Panc1 (cell line): Measurements from ENCODE around the gene GALNT14. TPM values are rescaled to one million over a fixed set of nuclear protein-coding genes. Genes with fewer than 3 reads are reported as not detected.
"Not testable (repeated sequence)": the region's sequence is repeated elsewhere in the genome, so short reads cannot be mapped to it uniquely, and the experiment has no call there.

Experiments used
- ATAC-seq: fragments of 200-7000 bp; cut with Tn5 transposase; 2 replicates; pipeline ENCODE4 v1.9.1; 2020; ENCODE audit warnings: mild to moderate bottlenecking, moderate library complexity
- BruUV-seq: library from RNA; stranded (reverse); fragments of 400-500 nt; replicated peaks from 2 replicates; lab custom pipeline; 2021; lab: Mats Ljungman, UMichigan
- CTCF ChIA-PET: fragments of 300-600 bp; sonication (Branson Sonifier 250); formaldehyde crosslinking; loops from one replicate; lab custom pipeline; 2022; ENCODE audit warnings: antibody characterized with exemption; lab: Charles Lee
- POLR2A ChIA-PET: fragments of 300-600 bp; sonication (Branson Sonifier 250); formaldehyde crosslinking; loops from one replicate; lab custom pipeline; 2022; ENCODE audit warnings: antibody characterized with exemption; lab: Charles Lee
- DNase-seq: peaks from one replicate; pipeline ENCODE4 v3.0.0-alpha.2; 2010; ENCODE audit warnings: low read depth, low spot score
- H3K27ac ChIP-seq: 2 replicates; pipeline ENCODE4 v1.5.1; 2011; ENCODE audit warnings: mild to moderate bottlenecking, low read length, inconsistent platforms
- H3K27me3 ChIP-seq: fragments of 200-500 bp; sonication (Bioruptor generic); 2 replicates; pipeline ENCODE4 v1.6.0; 2014; ENCODE audit warnings: low read length, inconsistent platforms; ENCODE audit not compliant: control insufficient read depth, insufficient read depth
- H3K36me3 ChIP-seq: fragments of 200-500 bp; sonication (Bioruptor generic); 2 replicates; pipeline ENCODE4 v1.5.1; 2014; ENCODE audit warnings: inconsistent platforms, mild to moderate bottlenecking, low read length, moderate library complexity; ENCODE audit not compliant: control insufficient read depth, insufficient read depth
- H3K4me1 ChIP-seq: 2 replicates; pipeline ENCODE4 v1.5.1; 2011; ENCODE audit warnings: inconsistent platforms, mild to moderate bottlenecking, low read length, moderate library complexity; ENCODE audit not compliant: control insufficient read depth, insufficient read depth
- H3K4me3 ChIP-seq, 2 experiments: 2 replicates each; pipeline ENCODE4 v1.5.1; 2011 to 2012; ENCODE audit warnings: low read depth in 2 of 2, low read length in 2 of 2, mild to moderate bottlenecking in 2 of 2, inconsistent platforms in 1 of 2, moderate library complexity in 1 of 2
- H3K9me3 ChIP-seq: fragments of 200-500 bp; sonication (Bioruptor generic); 2 replicates; pipeline ENCODE4 v1.5.1; 2014; ENCODE audit warnings: low read depth, mild to moderate bottlenecking, inconsistent platforms, low read length, moderate library complexity; ENCODE audit not compliant: control insufficient read depth, insufficient read depth
- POLR2AphosphoS5 ChIP-seq: IDR thresholded peaks from 2 replicates; pipeline ENCODE4 v1.6.1; 2012; ENCODE audit warnings: mild to moderate bottlenecking, low read depth, low read length, moderate library complexity
- SIN3A ChIP-seq: IDR thresholded peaks from 2 replicates; pipeline ENCODE4 v1.6.1; 2012; ENCODE audit warnings: low read depth, mild to moderate bottlenecking, low read length, moderate library complexity, borderline replicate concordance; ENCODE audit not compliant: insufficient read depth
- TCF7L2 ChIP-seq: IDR thresholded peaks from 2 replicates; pipeline ENCODE4 v1.6.1; 2011; ENCODE audit warnings: mild to moderate bottlenecking, low read depth, low read length, inconsistent platforms
- in situ Hi-C: cut with HindIII; loops from 2 replicates; pipeline ENCODE4 v1.10.0; 2016; ENCODE audit warnings: low sequenced_read_pairs, low pct_unique_long_range_greater_than_20kb
- intact Hi-C: fragments of 100-400 bp; cut with micrococcal nuclease; formaldehyde crosslinking; loops from one replicate; pipeline ENCODE4 v1.10.0; 2022; ENCODE audit not compliant: unreplicated experiment
- total RNA-seq: library from RNA; stranded (reverse); gene quantifications from one replicate; pipeline ENCODE4 v1.2.1, GENCODE V29; 2021; ENCODE audit not compliant: unreplicated experiment
- TF ChIP-seq, protein P1 (sequence below): fragments of 450-650 bp; IDR thresholded peaks from 2 replicates; pipeline ENCODE4 v1.5.1; 2017; ENCODE audit warnings: mild to moderate bottlenecking
- TF ChIP-seq, protein P2 (sequence below), 2 experiments: IDR thresholded peaks; 2 replicates each; pipeline ENCODE4 v1.6.1; 2011 to 2012; ENCODE audit warnings: low read depth in 2 of 2, control low read depth in 1 of 2, low read length in 1 of 2, mild to moderate bottlenecking in 1 of 2, moderate library complexity in 1 of 2; ENCODE audit not compliant: insufficient read depth in 1 of 2

Gene GALNT14
- total RNA-seq, 1 experiment from 2014 or later = 0.67 TPM

DNA sequence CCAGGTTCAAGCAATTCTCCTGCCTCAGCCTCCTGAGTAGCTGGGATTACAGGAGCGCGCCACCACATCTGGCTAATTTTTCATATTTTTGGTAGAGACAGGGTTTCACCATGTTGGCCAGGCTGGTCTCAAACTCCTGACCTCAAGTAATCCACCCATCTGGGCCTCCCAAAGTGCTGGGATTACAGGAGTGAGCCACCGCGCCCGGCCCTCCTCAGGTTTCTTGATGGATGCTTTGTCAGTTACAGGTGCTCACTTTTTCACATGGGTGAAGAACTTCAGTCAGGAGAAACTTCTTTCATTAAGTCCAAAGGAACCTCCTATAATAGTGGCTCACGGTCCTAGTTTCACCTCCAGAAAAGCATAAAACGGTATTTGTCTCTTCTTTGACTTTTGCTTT, 45.7 kb upstream of the GALNT14 start:
- ATAC-seq, H3K27ac ChIP-seq, H3K36me3 ChIP-seq, H3K27me3 ChIP-seq, H3K9me3 ChIP-seq, in situ Hi-C loops, H3K4me1 ChIP-seq, H3K4me3 ChIP-seq, intact Hi-C loops, CTCF ChIA-PET, DNase-seq, POLR2A ChIA-PET, BruUV-seq: not testable (repeated sequence)

DNA sequence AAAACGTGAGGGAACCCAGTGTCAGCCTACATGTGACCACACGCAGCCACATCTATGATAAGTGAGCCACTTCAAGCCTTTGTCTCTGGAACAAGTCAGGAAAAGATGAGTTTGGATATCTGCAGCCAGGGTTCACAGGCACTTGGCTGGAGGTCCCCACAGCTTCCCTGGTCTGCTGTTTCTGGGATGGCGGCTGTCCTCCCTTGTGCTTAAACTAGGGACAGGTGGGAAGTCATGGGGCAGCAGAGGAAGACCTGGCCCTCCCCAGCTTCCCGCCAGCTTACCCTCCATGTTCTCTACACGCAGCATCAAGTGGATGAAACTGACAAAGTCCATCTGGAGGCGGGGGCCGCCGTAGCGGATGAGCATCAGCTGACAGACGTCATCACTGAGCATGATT, 38.5 kb upstream of the GALNT14 start:
- H3K9me3 ChIP-seq = no peaks in the 10 kb centered on the region
- H3K4me3 ChIP-seq = no peak overlapping the region
- no peak for DNase-seq
- intact Hi-C loops (loop anchor here (10.0 kb wide), 1 partner anchor 312 kb away; no protein-coding TSS in a partner anchor), in situ Hi-C loops (no loop called here)
- H3K36me3 ChIP-seq = no peaks in the 10 kb centered on the region
- ATAC-seq = no peak
- no peak overlapping the region for H3K27ac ChIP-seq
- H3K4me1 ChIP-seq = no peaks in the 10 kb centered on the region
- H3K27me3 ChIP-seq = no peaks in the 10 kb centered on the region; the same call in 1 of the 2 replicates
- TF ChIP-seq SIN3A (no peak), TCF7L2 (no peak), POLR2AphosphoS5 (no peak)
- TF ChIP-seq, protein P1, sequence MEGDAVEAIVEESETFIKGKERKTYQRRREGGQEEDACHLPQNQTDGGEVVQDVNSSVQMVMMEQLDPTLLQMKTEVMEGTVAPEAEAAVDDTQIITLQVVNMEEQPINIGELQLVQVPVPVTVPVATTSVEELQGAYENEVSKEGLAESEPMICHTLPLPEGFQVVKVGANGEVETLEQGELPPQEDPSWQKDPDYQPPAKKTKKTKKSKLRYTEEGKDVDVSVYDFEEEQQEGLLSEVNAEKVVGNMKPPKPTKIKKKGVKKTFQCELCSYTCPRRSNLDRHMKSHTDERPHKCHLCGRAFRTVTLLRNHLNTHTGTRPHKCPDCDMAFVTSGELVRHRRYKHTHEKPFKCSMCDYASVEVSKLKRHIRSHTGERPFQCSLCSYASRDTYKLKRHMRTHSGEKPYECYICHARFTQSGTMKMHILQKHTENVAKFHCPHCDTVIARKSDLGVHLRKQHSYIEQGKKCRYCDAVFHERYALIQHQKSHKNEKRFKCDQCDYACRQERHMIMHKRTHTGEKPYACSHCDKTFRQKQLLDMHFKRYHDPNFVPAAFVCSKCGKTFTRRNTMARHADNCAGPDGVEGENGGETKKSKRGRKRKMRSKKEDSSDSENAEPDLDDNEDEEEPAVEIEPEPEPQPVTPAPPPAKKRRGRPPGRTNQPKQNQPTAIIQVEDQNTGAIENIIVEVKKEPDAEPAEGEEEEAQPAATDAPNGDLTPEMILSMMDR = no peak
- TF ChIP-seq, protein P2, sequence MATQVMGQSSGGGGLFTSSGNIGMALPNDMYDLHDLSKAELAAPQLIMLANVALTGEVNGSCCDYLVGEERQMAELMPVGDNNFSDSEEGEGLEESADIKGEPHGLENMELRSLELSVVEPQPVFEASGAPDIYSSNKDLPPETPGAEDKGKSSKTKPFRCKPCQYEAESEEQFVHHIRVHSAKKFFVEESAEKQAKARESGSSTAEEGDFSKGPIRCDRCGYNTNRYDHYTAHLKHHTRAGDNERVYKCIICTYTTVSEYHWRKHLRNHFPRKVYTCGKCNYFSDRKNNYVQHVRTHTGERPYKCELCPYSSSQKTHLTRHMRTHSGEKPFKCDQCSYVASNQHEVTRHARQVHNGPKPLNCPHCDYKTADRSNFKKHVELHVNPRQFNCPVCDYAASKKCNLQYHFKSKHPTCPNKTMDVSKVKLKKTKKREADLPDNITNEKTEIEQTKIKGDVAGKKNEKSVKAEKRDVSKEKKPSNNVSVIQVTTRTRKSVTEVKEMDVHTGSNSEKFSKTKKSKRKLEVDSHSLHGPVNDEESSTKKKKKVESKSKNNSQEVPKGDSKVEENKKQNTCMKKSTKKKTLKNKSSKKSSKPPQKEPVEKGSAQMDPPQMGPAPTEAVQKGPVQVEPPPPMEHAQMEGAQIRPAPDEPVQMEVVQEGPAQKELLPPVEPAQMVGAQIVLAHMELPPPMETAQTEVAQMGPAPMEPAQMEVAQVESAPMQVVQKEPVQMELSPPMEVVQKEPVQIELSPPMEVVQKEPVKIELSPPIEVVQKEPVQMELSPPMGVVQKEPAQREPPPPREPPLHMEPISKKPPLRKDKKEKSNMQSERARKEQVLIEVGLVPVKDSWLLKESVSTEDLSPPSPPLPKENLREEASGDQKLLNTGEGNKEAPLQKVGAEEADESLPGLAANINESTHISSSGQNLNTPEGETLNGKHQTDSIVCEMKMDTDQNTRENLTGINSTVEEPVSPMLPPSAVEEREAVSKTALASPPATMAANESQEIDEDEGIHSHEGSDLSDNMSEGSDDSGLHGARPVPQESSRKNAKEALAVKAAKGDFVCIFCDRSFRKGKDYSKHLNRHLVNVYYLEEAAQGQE (IDR thresholded peaks at IDR 0.05; ENCODE audit: insufficient read depth in 1 of 2, low read depth in 2 of 2, low read length in 1 of 2) = no peak
- BruUV-seq = no TSS peak
- ChIA-PET POLR2A (interaction anchor here (0.6 kb wide), 1 partner anchor 1936 kb away, joined by 3 read pairs; no protein-coding TSS in a partner anchor), CTCF (no interaction called here)

DNA sequence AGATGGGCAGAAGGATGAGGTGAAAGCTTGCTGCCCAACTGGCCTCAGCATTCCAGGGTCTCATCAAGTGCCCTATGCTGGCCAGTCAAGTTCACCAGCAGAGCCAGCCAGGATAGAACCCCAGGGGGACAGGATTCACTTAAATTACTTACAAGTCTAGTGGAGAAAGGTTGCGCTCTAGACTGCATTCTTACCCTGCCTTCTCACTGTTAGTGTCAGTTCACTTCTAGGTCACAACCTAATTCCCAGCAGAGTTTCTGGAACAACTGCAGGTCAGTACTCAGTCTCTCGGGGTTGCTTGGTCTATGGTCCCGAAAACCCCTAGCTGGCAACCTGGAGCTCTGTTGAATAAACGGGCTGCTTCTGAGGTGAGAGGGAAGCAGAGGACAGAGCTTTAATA, 32.9 kb upstream of the GALNT14 start:
- Histone ChIP-seq H3K4me1 (no peaks in the 10 kb centered on the region), H3K27me3 (peaks cover 2% of the 10 kb centered on the region), H3K4me3 (no peak overlapping the region), H3K36me3 (no peaks in the 10 kb centered on the region), H3K27ac (no peak overlapping the region), H3K9me3 (no peaks in the 10 kb centered on the region)
- BruUV-seq = no TSS peak
- CTCF ChIA-PET = no interaction called here
- in situ Hi-C loops = no loop called here
- TF ChIP-seq, protein P1 = no peak
- TF ChIP-seq TCF7L2 = no peak
- no peak for TF ChIP-seq POLR2AphosphoS5
- DNase-seq (no peak), ATAC-seq (no peak)
- intact Hi-C loops = loop anchor here (5.0 to 10.0 kb wide), 2 partner anchors 161 to 306 kb away; no protein-coding TSS in a partner anchor
- POLR2A ChIA-PET = no interaction called here
